ENCODE results near the gene KCNJ2. TPM values are rescaled to one million over a fixed set of nuclear protein-coding genes. Genes with fewer than 3 reads are reported as not detected.

KCNJ2 gene
- total and polyA plus RNA-seq, 10 of the 15 experiments (the other 5 are each of a cell fraction or from before 2014, with no cell fraction given): 1.6 to 10.1 (median 3.2) TPM

GRCh38 chr17:70130289-70130688, 39.0 kb upstream of the KCNJ2 start:
- ATAC-seq (no peak), DNase-seq (ENCODE audit: low read depth, low spot score) (no peak), FAIRE-seq (no peak)
- no peaks in the 10 kb centered on the region for H3K79me2 ChIP-seq (ENCODE audit: control insufficient read depth, insufficient read depth, low read length)
- intact Hi-C loops (cut with micrococcal nuclease; ENCODE audit: unreplicated experiment): no loop called here
- H3K9me3 ChIP-seq (replicated peaks; ENCODE audit: control insufficient read depth, insufficient read depth, low read length): no peaks in the 10 kb centered on the region; the same call in 2 of the 3 replicates
- RAD21 ChIA-PET (ENCODE audit: unreplicated experiment): no interaction called here
- no peak overlapping the region for H3K4me2 ChIP-seq (ENCODE audit: control insufficient read depth, insufficient read depth)
- TF ChIP-seq SUPT20H (IDR thresholded peaks at IDR 0.05; ENCODE audit: borderline replicate concordance, control insufficient read depth, low read depth, low read length) (no peak), GATAD2B (conservative IDR thresholded peaks at IDR 0.05; ENCODE audit: low read depth) (no peak), ZNF384 (IDR thresholded peaks at IDR 0.05; ENCODE audit: borderline replicate concordance, low read depth, low read length) (no peak), YY1 (IDR thresholded peaks at IDR 0.05; ENCODE audit: low read depth, low read length) (no peak), RUNX3 (IDR thresholded peaks at IDR 0.05; ENCODE audit: low read length) (no peak), ZBED1 (IDR thresholded peaks at IDR 0.05; ENCODE audit: borderline replicate concordance) (no peak), RCOR1 (conservative IDR thresholded peaks at IDR 0.05; ENCODE audit: low read depth, low read length) (no peak), BHLHE40 (IDR thresholded peaks at IDR 0.05; ENCODE audit: borderline replicate concordance in 1 of 2, low read depth in 2 of 2, low read length in 1 of 2) (no peak)
- in situ Hi-C loops (cut with MboI): no loop called here
- CTCF ChIA-PET: no interaction called here
- H3K27ac ChIP-seq (ENCODE audit: control insufficient read depth, insufficient read depth): no peak overlapping the region
- no peaks in the 10 kb centered on the region; a peak in 1 of 4 replicates for H3K27me3 ChIP-seq (replicated peaks in 1 of 2; ENCODE audit: control insufficient read depth in 2 of 2, insufficient read depth in 2 of 2, low read length in 1 of 2)
- H2AFZ ChIP-seq (ENCODE audit: control insufficient read depth, low read depth, low read length): no peak overlapping the region
- H3K36me3 ChIP-seq (ENCODE audit: control insufficient read depth in 2 of 2, insufficient read depth in 2 of 2, low read length in 1 of 2): no peaks in the 10 kb centered on the region
- no peak overlapping the region for H3K9ac ChIP-seq (ENCODE audit: control insufficient read depth, insufficient read depth, low read length)
- WGBS (ENCODE audit: insufficient coverage, insufficient replicate concordance, low lambda C conversion rate, missing lambda C conversion rate): 27% methylated on average over 3 of the region's 3 CpGs
- SMC1A ChIA-PET (ENCODE audit: uncharacterized antibody, unreplicated experiment): interaction anchor here (1.0 kb wide), 1 partner anchor 35 kb away, joined by 3 read pairs; no protein-coding TSS in a partner anchor
- H4K20me1 ChIP-seq (ENCODE audit: control insufficient read depth, insufficient read depth): no peaks in the 10 kb centered on the region
- POLR2A ChIA-PET: interaction anchor here (0.6 kb wide), 1 partner anchor 9 kb away, joined by 5 read pairs; no protein-coding TSS in a partner anchor
- BruUV-seq (replicated peaks): no TSS peak
- H3K4me3 ChIP-seq: no peak overlapping the region
- H3K4me1 ChIP-seq (ENCODE audit: control insufficient read depth, insufficient read depth, low read length): no peaks in the 10 kb centered on the region

GRCh38 chr17:70132505-70132904, 36.8 kb upstream of the KCNJ2 start:
- peaks cover 9% of the 10 kb centered on the region; the same call in 1 of the 2 replicates for H3K4me1 ChIP-seq (ENCODE audit: control insufficient read depth, insufficient read depth, low read length)

More at GRCh38 chr17:70132505-70132904, 36.8 kb upstream of the KCNJ2 start:
- no peak for DNase-seq (ENCODE audit: low read depth, low spot score)
- no peaks in the 10 kb centered on the region; the same call in 2 of the 3 replicates for H3K9me3 ChIP-seq (replicated peaks; ENCODE audit: control insufficient read depth, insufficient read depth, low read length)
- in situ Hi-C loops (cut with MboI) (no loop called here), intact Hi-C loops (cut with micrococcal nuclease; ENCODE audit: unreplicated experiment) (no loop called here)
- BruUV-seq (replicated peaks): no TSS peak
- TF ChIP-seq CHD2 (IDR thresholded peaks at IDR 0.05; ENCODE audit: borderline replicate concordance, low read depth, low read length) (no peak), ZNF24 (IDR thresholded peaks at IDR 0.05) (no peak), ZSCAN29 (IDR thresholded peaks at IDR 0.05) (no peak), TAF1 (IDR thresholded peaks at IDR 0.05; ENCODE audit: borderline replicate concordance, low read depth, low read length) (no peak), HDGF (IDR thresholded peaks at IDR 0.05) (no peak), TCF12 (IDR thresholded peaks at IDR 0.05; ENCODE audit: low read depth, low read length) (no peak), STAT3 (IDR thresholded peaks at IDR 0.05; ENCODE audit: low read depth, low read length) (no peak), RELB (IDR thresholded peaks at IDR 0.05; ENCODE audit: low read depth) (no peak), RELA (IDR thresholded peaks at IDR 0.05; ENCODE audit: borderline replicate concordance, partially characterized antibody) (no peak)
- no peaks in the 10 kb centered on the region for H4K20me1 ChIP-seq (ENCODE audit: control insufficient read depth, insufficient read depth)
- ChIA-PET SMC1A (ENCODE audit: uncharacterized antibody, unreplicated experiment) (interaction anchor here (0.9 to 1.7 kb wide), 7 partner anchors 9 to 564 kb away, joined by 3 to 14 read pairs (median 3); no protein-coding TSS in a partner anchor), RAD21 (ENCODE audit: unreplicated experiment) (interaction anchor here (0.8 to 1.9 kb wide), 3 partner anchors 9 to 420 kb away, joined by 3 to 6 read pairs (median 4); no protein-coding TSS in a partner anchor), CTCF (interaction anchor here (1.3 to 3.0 kb wide), 6 partner anchors 9 to 526 kb away, joined by 3 to 20 read pairs (median 6); no protein-coding TSS in a partner anchor), POLR2A (no interaction called here)
- no peaks in the 10 kb centered on the region for H3K36me3 ChIP-seq (ENCODE audit: control insufficient read depth in 2 of 2, insufficient read depth in 2 of 2, low read length in 1 of 2)
- no peak for ATAC-seq
- H2AFZ ChIP-seq (ENCODE audit: control insufficient read depth, low read depth, low read length): no peak overlapping the region
- no peak overlapping the region for H3K4me3 ChIP-seq
- no peak overlapping the region for H3K9ac ChIP-seq (ENCODE audit: control insufficient read depth, insufficient read depth, low read length)
- no peak for FAIRE-seq
- no peaks in the 10 kb centered on the region; a peak in 1 of 4 replicates for H3K27me3 ChIP-seq (replicated peaks in 1 of 2; ENCODE audit: control insufficient read depth in 2 of 2, insufficient read depth in 2 of 2, low read length in 1 of 2)
- H3K79me2 ChIP-seq (ENCODE audit: control insufficient read depth, insufficient read depth, low read length): no peaks in the 10 kb centered on the region
- H3K27ac ChIP-seq (ENCODE audit: control insufficient read depth, insufficient read depth): no peak overlapping the region
- H3K4me2 ChIP-seq (ENCODE audit: control insufficient read depth, insufficient read depth): no peak overlapping the region
- WGBS (ENCODE audit: insufficient coverage, insufficient replicate concordance, low lambda C conversion rate, missing lambda C conversion rate): 58% methylated on average over 11 of the region's 11 CpGs
